Osteocyte (in vitro differentiated cells): ENCODE results near the gene UGT2A2. TPM values are rescaled to one million over a fixed set of nuclear protein-coding genes. Genes with fewer than 3 reads are reported as not detected.
A peak's percentile ranks its signal among the peaks of the same experiment; 100 is the strongest.

Experiments used
- DNase-seq: peaks from one replicate; pipeline ENCODE4 v3.0.0; 2021; ENCODE audit warnings: mixed read lengths; ENCODE audit not compliant: unreplicated experiment; ENCODE audit errors: extremely low spot score
- H3K27ac Mint-ChIP-seq: one replicate; pipeline ENCODE4 v1.8.0; 2021; ENCODE audit warnings: mild to moderate bottlenecking, mixed read lengths; ENCODE audit not compliant: unreplicated experiment
- H3K27me3 Mint-ChIP-seq: one replicate; pipeline ENCODE4 v1.8.0; 2021; ENCODE audit warnings: mixed read lengths; ENCODE audit not compliant: unreplicated experiment
- H3K36me3 Mint-ChIP-seq: one replicate; pipeline ENCODE4 v1.8.0; 2021; ENCODE audit warnings: mixed read lengths; ENCODE audit not compliant: unreplicated experiment
- H3K4me1 Mint-ChIP-seq: one replicate; pipeline ENCODE4 v1.8.0; 2021; ENCODE audit warnings: mixed read lengths; ENCODE audit not compliant: unreplicated experiment
- H3K4me3 Mint-ChIP-seq: one replicate; pipeline ENCODE4 v1.8.0; 2021; ENCODE audit warnings: mild to moderate bottlenecking, moderate library complexity, mixed read lengths; ENCODE audit not compliant: unreplicated experiment
- H3K9me3 Mint-ChIP-seq: one replicate; pipeline ENCODE4 v1.8.0; 2021; ENCODE audit warnings: mixed read lengths; ENCODE audit not compliant: unreplicated experiment
- total RNA-seq: library from RNA; stranded (reverse); gene quantifications from 2 replicates; pipeline ENCODE4 v1.2.1, GENCODE V29; 2021
- TF ChIP-seq, protein P1 (sequence below): fragments of 200-600 bp; sonication (generic); IDR thresholded peaks from 2 replicates; pipeline ENCODE4 v1.5.0; 2021; ENCODE audit warnings: antibody characterized with exemption, mild to moderate bottlenecking, moderate library complexity

The UGT2A2 gene
- total RNA-seq, 1 donor from 2014 or later = not detected

- Mint-ChIP-seq H3K27ac (no peak overlapping the region), H3K4me1 (no peaks in the 10 kb centered on the region), H3K9me3 (no peaks in the 10 kb centered on the region), H3K4me3 (no peak overlapping the region), H3K36me3 (no peaks in the 10 kb centered on the region), H3K27me3 (peaks cover 62% of the 10 kb centered on the region)
- TF ChIP-seq, protein P1, sequence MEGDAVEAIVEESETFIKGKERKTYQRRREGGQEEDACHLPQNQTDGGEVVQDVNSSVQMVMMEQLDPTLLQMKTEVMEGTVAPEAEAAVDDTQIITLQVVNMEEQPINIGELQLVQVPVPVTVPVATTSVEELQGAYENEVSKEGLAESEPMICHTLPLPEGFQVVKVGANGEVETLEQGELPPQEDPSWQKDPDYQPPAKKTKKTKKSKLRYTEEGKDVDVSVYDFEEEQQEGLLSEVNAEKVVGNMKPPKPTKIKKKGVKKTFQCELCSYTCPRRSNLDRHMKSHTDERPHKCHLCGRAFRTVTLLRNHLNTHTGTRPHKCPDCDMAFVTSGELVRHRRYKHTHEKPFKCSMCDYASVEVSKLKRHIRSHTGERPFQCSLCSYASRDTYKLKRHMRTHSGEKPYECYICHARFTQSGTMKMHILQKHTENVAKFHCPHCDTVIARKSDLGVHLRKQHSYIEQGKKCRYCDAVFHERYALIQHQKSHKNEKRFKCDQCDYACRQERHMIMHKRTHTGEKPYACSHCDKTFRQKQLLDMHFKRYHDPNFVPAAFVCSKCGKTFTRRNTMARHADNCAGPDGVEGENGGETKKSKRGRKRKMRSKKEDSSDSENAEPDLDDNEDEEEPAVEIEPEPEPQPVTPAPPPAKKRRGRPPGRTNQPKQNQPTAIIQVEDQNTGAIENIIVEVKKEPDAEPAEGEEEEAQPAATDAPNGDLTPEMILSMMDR = no peak
- no peak for DNase-seq
Measured at GRCh38 chr4:69642961-69643360, 3.5 kb upstream of the UGT2A2 start.

- no peaks in the 10 kb centered on the region for H3K36me3 Mint-ChIP-seq
- TF ChIP-seq, protein P1 = no peak
- no peak overlapping the region for H3K27ac Mint-ChIP-seq
- DNase-seq = no peak
- H3K27me3 Mint-ChIP-seq = peaks cover 52% of the 10 kb centered on the region
- no peak overlapping the region for H3K4me3 Mint-ChIP-seq
- H3K9me3 Mint-ChIP-seq = no peaks in the 10 kb centered on the region
- no peaks in the 10 kb centered on the region for H3K4me1 Mint-ChIP-seq
Measured at GRCh38 chr4:69640289-69640688, 847 bp upstream of the UGT2A2 start.

DNA sequence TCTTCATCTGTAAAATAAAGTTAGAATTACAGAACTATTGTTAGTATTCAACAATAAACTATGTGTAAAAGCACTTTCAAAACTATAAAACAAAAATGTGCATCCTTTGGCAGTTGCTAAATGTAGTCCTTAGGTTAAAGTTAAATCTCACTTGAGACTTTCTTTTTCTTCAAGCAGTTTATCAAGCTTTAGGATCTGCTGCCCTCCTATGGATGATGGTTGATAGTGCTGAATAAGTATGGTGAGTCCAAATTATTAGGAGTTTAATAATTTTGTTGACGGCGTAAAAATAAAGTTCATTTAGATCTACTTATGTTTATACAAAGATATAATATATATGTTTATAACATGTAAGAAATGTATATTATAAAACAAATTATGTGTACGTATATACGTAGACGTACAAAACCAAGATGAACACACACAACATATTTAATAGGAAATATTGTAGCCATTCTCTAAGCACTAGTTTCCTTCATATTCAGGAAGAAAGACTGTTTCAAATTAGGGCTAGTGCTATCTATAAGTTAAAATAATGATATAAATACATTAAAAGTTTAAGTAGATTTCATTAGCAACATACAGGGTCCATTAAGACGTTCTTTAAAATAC lies 22.3 kb downstream of the UGT2A2 start:
- DNase-seq = no peak

GRCh38 chr4:69610484-69610883 lies 29.0 kb downstream of the UGT2A2 start:
- no peak for DNase-seq
- Mint-ChIP-seq H3K27me3 (peaks cover 22% of the 10 kb centered on the region), H3K36me3 (no peaks in the 10 kb centered on the region), H3K4me1 (no peaks in the 10 kb centered on the region), H3K9me3 (no peaks in the 10 kb centered on the region), H3K27ac (no peak overlapping the region), H3K4me3 (no peak overlapping the region)
- TF ChIP-seq, protein P1 = no peak

More for the DNA sequence above, 22.3 kb downstream of the UGT2A2 start:
- no peaks in the 10 kb centered on the region for H3K9me3 Mint-ChIP-seq
- no peak overlapping the region for H3K4me3 Mint-ChIP-seq
- H3K4me1 Mint-ChIP-seq = no peaks in the 10 kb centered on the region
- no peaks in the 10 kb centered on the region for H3K36me3 Mint-ChIP-seq
- no peak overlapping the region for H3K27ac Mint-ChIP-seq
- TF ChIP-seq, protein P1 = peak; percentile 60
- peaks cover 30% of the 10 kb centered on the region for H3K27me3 Mint-ChIP-seq

DNA sequence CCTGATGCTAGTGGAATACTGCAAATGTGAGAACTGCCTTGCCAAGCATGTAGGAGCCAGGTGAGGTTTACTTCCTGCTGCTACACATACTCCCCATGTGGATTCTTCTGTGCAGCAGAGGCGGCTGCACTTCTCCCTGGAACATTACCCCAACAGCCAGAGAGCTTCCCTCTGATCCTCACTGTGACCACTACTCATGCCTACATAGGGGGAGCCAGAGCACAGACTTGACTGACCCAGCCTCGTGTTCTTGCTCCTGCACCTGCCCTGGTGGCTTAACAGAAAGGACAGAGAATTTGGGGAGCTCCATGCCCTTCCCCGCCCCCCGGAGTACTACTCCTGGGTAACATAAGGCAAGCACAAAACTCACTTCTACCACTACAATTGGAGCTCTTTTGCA lies 38.4 kb downstream of the UGT2A2 start:
- H3K27ac Mint-ChIP-seq = no peak overlapping the region
- H3K27me3 Mint-ChIP-seq = no peaks in the 10 kb centered on the region
- TF ChIP-seq, protein P1 = no peak
- H3K36me3 Mint-ChIP-seq = no peaks in the 10 kb centered on the region
- no peak overlapping the region for H3K4me3 Mint-ChIP-seq
- no peaks in the 10 kb centered on the region for H3K4me1 Mint-ChIP-seq
- no peak for DNase-seq
- no peaks in the 10 kb centered on the region for H3K9me3 Mint-ChIP-seq
